ENCODE measurements around the gene EVI5L.
"Not testable (repeated sequence)": the region's sequence is repeated elsewhere in the genome, so short reads cannot be mapped to it uniquely, and the experiment has no call there.

Gene EVI5L

GRCh38 chr19:7829561-7830271 lies at the start of gene EVI5L:
Gene EVI5L, plus strand, starts transcription at chr19:7830218. Its CDS starts 16,325 bp downstream, at chr19:7846543.
- DNase-seq: peak; percentile 99

GRCh38 chr19:7781157-7781556 lies 48.9 kb upstream of the EVI5L start:
- DNase-seq: no peak

- DNase-seq: no peak
Measured at GRCh38 chr19:7783991-7784423, 46.0 kb upstream of the EVI5L start.

GRCh38 chr19:7784856-7785255 lies 45.2 kb upstream of the EVI5L start:
- no peak for DNase-seq

- DNase-seq: no peak
Measured at GRCh38 chr19:7787141-7787540, 42.9 kb upstream of the EVI5L start.

- DNase-seq: no peak
Measured at GRCh38 chr19:7787602-7788177, 42.3 kb upstream of the EVI5L start.

DNA sequence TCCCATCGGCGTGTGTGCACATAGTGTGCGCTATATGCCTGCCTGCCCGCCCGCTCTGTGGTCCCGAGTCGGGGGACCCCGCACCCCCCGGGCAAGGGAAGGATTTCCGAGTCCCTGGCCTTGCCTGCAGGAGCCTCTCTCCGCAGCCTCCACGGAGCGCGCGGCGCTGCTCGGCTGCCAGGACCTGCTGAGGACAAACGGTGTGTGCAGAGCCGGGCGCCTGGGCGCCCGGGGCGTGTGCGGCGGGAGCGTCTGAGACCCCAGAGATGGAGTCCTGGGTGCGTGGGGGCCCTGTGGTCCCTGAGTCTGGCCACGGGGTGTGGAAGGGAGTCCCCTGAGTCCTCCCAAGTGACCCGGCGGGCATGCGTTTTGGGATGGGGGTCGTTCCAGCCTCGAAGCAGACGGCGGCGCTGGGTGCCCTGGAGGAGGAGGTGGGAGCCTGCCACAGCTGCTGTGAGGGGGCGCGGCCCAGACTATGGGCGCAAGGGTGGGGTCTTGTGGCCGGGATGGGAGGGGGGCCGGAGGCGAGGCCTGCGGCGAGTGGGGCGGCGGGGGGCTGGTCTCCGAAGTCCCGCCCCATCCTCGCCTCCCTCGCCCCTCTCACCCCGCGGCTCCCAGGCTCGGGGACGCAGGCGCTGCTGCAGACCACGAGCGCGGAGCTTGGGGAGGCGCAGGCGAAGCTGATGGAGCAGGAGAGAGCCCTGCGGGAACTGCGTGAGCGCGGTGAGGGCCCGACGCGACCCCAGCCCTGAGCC lies 41.7 kb upstream of the EVI5L start:
- no peak for DNase-seq

DNA sequence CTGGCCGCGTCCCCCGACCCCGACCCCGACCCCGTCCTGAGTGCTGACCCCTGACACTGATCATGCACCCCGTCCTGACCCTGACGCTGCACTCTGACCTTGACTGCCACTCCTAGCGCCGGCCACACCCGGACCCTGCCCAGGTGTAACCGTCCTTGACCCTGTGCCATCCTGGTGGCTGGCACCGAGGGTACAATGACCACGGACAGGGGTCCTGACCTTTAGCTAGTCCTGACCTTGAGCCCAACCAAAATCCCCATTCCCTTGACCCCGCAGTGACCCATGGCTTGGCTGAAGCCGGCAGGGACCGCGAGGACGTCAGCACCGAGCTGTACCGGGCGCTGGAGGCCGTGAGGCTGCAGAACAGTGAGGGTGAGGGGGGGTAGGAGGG lies 41.1 kb upstream of the EVI5L start:
- no peak for DNase-seq

- DNase-seq: no peak
Measured at GRCh38 chr19:7789447-7789846, 40.6 kb upstream of the EVI5L start.

DNA sequence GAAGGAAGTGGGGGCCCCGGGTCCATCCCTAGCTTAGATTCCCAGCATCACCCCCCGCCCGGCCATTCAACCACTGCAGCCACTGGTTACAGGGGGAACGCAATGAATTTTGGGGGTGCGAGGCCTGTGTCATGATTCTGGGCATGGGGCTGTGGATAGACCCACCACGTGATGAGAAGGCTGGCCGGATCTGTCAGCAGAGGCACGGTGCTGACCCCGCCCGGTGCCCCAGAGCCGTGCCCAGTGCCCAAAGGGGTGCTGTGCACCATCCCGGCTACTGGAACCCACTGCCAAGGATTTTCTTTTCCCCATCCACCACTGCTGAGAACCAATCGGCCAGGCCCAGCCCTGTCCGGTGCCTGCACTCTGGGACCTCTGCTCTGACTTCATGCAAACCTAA lies 39.6 kb upstream of the EVI5L start:
- no peak for DNase-seq

DNA sequence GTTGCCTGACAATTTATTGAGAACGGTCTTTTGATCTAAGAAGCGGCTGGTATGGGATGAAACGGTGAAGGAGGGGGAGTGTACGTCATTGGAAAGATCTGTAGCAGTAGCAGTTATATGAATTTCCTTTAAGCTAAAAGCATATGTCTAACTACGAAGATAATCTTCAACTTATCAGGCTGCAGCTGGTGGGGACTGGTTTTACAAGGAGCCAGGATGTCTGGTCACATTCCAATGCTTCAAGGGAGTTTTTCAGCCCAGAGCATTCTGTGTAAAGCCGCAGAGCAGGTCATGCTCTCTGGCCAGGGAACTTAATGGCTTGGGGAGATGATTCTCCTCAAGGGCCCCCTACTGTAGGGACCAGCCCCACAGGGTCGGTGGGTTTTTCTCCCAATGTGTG lies 37.7 kb upstream of the EVI5L start:
- DNase-seq: no peak

DNA sequence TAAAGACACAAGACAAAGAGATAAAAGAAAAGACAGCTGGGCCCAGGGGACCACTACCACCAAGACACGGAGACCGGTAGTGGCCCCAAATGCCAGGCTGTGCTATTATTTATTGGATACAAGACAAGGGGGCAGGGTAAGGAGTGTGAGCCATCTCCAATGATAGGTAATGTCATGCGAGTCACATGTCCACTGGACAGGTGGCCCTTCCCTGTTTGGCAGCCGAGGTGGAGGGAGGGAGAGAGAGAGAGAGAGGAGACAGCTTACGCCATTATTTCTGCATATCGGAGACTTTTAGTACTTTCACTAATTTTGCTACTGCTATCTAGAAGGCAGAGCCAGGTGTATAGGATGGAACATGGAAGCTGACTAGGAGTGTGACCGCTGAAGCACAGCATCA lies 37.3 kb upstream of the EVI5L start:
- not testable (repeated sequence) for DNase-seq

DNA sequence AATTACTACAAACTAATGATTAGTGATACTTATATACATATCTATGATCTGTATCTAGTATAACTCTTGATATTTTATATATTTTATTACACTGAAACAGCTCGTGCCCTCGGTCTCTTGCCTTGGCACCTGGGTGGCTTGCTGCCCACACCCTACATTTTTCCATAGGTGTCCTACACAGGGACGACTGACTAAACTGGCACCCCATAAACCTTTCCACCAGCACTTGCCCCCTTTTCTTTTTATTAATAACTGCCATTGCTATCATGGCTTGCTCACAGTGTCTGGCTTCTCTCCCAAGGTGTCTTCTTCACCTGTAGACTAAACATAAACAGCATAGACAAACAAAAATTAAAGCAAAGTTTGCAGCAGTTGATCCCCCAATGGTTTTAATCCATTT lies 36.5 kb upstream of the EVI5L start:
- DNase-seq: no peak

DNA sequence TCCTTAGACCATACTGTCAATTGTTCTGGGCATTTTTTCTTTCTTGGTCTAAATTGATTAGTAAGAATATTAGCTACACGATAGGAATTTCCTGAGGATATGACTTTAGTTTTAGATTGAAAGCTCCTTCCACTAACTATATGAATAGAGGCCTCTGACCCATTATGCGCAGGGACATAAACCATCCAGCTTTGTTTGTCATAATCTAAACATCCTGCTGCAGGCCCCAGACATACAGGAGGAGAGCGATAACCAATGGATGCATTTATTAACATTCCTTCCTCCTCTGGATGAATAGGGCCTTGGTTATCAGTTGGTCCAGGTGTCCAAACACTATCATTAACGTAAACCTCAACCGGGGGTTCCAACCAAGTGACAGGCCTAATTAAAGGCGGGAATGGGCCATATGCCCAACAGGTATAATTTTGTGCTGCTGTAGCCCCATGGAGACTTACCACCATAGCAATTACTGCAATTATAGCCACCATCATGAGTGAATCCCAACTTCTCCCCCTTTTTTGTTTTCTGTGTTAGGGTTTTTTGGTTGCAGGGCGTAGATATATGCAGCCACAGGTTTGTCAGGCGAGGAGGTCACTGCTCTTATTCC lies 34.4 kb upstream of the EVI5L start:
- DNase-seq: no peak

DNA sequence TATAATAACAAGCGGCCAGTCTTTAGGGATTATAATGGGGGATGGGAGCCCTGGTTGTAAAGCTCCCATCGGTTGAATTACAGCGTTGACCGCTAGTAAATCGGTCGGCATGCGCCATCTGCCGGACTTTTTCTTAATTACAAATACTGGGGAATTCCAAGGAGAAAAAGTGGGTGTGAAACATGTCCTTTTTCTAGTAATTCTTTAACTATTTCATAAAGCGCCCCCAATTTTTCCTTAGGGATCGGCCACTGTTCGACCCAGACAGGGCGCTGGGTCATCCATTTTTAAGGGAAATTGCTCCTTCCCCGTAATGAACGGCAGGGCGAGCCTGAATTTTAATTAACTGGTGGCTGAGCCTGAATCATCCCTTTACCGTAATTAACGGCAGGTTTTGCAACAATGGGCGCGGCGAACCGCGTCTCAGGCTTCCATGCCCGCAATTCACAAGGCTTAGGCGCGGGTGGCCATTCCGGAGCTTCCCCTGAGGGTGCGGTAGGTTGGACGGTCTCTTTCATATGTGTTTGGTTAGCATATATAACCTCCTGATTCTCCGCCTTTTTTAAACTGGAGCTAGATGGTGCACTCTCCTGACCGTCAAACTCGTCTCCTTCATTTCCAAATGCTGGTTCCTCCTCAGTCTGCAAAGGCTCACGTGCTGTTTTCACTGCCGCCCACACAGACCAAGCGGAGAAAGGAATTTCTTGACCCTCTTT lies 30.2 kb upstream of the EVI5L start:
- DNase-seq: peak; percentile 37

DNA sequence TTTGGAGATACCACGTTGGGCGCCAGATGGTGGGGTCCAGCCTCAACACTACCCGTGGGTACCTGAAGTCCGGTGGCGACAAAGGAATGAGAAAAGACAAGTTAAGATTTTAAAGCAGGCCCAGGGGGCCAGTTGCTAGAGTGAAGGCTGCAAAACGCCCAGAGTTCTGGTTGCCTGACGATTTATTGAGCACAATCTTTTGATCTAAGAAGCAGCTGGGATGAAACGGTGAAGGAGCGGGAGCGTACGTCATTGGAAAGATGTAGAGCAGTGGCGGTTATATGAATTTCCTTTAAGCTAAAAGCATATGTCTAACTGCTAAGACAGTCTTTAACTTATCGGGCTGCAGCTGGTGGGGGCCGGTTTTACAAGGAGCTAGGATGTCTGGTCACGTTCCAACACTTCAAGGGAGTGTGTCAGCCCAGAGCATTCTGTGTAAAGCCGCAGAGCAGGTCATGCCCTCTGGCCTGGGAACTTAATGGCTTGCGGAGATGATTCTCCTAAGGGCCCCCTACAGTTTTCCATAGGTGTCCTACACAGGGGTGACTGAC lies 28.9 kb upstream of the EVI5L start:
- DNase-seq: no peak

DNA sequence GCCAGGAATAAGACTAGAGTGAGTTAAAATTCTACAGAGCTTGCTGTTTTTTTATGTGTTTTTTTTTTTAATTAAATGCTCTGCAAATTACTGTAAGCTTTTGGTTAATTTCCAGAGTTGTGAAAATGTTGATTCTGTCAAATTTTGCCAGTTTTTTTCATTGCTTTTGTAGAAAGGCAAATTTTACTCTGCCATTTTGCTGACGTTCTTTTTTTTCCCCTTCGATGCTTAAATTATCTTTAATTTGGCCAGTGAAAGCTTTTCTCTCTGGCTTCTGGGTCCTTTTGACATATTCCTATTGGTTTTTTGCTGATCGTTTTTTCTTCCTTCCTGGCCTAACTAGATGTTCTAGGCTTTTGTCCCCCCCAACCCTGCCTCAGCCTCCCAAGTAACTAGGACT lies 23.8 kb upstream of the EVI5L start:
- no peak for DNase-seq

DNA sequence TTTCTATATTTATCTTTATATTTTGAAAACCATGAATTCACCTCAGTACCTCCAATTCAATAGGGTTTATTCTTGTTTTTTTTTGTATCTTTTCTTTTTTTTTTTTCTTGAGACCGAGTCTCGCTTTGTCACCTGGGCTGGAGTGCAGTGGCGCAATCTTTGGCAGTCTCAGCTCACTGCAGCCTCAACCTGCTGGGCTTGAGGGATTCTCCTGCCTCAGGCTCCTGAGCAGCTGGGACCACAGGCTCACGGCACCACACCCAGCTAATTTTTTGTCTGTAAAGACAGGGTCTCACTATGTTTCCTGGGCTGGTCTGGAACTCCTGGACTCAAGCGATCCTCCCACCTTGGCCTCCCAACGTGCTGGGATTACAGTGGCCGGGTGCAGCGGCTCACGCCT lies 23.1 kb upstream of the EVI5L start:
- no peak for DNase-seq

- DNase-seq: no peak
Measured at GRCh38 chr19:7808108-7808507, 21.9 kb upstream of the EVI5L start.

DNA sequence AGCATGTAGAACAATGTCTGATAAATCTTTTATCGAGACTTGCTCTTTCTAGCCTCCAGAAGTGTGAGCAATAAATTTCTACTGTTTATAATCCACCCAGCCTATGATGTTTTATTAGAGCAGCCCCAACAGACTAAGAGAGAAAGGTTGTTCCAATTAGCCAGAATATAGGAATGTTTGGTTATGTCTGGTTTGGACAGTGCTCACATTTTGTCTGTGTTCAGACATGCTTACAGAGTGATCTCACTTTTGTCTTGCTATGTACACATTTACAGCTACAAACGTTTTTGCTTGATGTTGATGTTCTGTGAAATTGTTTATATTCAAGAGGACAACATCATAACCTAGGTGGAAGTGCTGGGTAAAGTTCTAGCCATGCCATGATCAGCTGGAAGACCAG lies 18.0 kb upstream of the EVI5L start:
- DNase-seq: no peak

GRCh38 chr19:7815325-7815724 lies 14.7 kb upstream of the EVI5L start:
- no peak for DNase-seq

DNA sequence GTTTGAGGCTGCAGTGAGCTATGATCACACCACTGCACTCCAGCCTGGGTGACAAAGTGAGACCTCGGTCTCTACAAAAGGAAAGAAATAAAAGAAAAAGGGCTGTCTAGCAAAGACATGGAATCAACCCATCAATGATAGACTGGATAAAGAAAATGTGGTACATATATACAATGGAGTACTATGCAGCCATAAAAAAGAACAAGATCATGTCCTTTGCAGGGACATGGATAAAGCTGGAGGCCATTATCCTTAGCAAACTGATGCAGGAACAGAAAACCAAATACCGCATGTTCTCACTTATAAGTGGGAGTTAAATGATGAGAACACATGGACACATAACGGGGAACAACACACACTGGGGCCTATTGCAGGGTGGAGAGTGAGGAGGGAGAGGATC lies 14.0 kb upstream of the EVI5L start:
- not testable (repeated sequence) for DNase-seq

- DNase-seq: no peak
Measured at GRCh38 chr19:7817801-7818200, 12.2 kb upstream of the EVI5L start.
